Neutrophil (primary cell): ENCODE results near the gene SLCO1B1.
"Not testable (repeated sequence)": the region's sequence is repeated elsewhere in the genome, so short reads cannot be mapped to it uniquely, and the experiment has no call there.

Experiments
- H3K27ac ChIP-seq: fragments of 200-600 bp; sonication (generic); 2 replicates; pipeline ENCODE4 v1.5.1; 2016; ENCODE audit warnings: mild to moderate bottlenecking, moderate library complexity
- H3K27me3 ChIP-seq: fragments of 200-600 bp; sonication (generic); 2 replicates; pipeline ENCODE4 v1.6.0; 2016; ENCODE audit warnings: mild to moderate bottlenecking
- H3K36me3 ChIP-seq: fragments of 200-600 bp; sonication (generic); 2 replicates; pipeline ENCODE4 v1.5.1; 2017
- H3K4me1 ChIP-seq, 2 experiments: fragments of 200-600 bp in 1 of 2; sonication (generic) in 1 of 2; 1 replicate in 1 of 2; 2 replicates in 1 of 2; pipeline versions ENCODE4 v1.5.1 to v1.6.1; 2013 to 2016; ENCODE audit warnings: low read depth in 1 of 2, low read length in 1 of 2, mild to moderate bottlenecking in 1 of 2, moderate library complexity in 1 of 2; ENCODE audit not compliant: control insufficient read depth in 1 of 2, insufficient read depth in 1 of 2
- H3K4me3 ChIP-seq, 2 experiments: fragments of 200-600 bp in 1 of 2; sonication (generic) in 1 of 2; 1 replicate in 1 of 2; 2 replicates in 1 of 2; pipeline ENCODE4 v1.5.1; 2013 to 2016; ENCODE audit warnings: low read depth in 1 of 2, low read length in 1 of 2, mild to moderate bottlenecking in 1 of 2, moderate library complexity in 1 of 2
- H3K9me3 ChIP-seq: fragments of 200-600 bp; sonication (generic); 2 replicates; pipeline ENCODE4 v1.5.1; 2016
- CTCF ChIP-seq: fragments of 200-600 bp; sonication (generic); IDR thresholded peaks from 2 replicates; pipeline ENCODE4 v1.5.1; 2016; ENCODE audit warnings: antibody characterized with exemption

The SLCO1B1 gene

GRCh38 chr12:21190016-21190415 is 59.0 kb downstream of the SLCO1B1 start:
- Histone ChIP-seq H3K36me3 (no peaks in the 10 kb centered on the region), H3K4me1 (no peaks in the 10 kb centered on the region), H3K4me3 (no peak overlapping the region), H3K27ac (no peak overlapping the region), H3K9me3 (no peaks in the 10 kb centered on the region), H3K27me3 (no peaks in the 10 kb centered on the region)
- no peak for TF ChIP-seq CTCF

- H3K4me3 ChIP-seq, H3K9me3 ChIP-seq, H3K27me3 ChIP-seq, H3K36me3 ChIP-seq, H3K4me1 ChIP-seq, H3K27ac ChIP-seq: not testable (repeated sequence)
These were observed 83.4 kb downstream of the SLCO1B1 start for GRCh38 chr12:21214433-21214832.

- Histone ChIP-seq H3K9me3 (no peaks in the 10 kb centered on the region), H3K27ac (no peak overlapping the region), H3K27me3 (no peaks in the 10 kb centered on the region), H3K4me1 (no peaks in the 10 kb centered on the region), H3K36me3 (no peaks in the 10 kb centered on the region), H3K4me3 (no peak overlapping the region)
- TF ChIP-seq CTCF, result no peak
These were observed 88.2 kb downstream of the SLCO1B1 start for GRCh38 chr12:21219206-21219605.

GRCh38 chr12:21220266-21220665 is 89.3 kb downstream of the SLCO1B1 start:
- Histone ChIP-seq H3K9me3 (no peaks in the 10 kb centered on the region), H3K4me3 (no peak overlapping the region), H3K27me3 (no peaks in the 10 kb centered on the region), H3K27ac (no peak overlapping the region), H3K4me1 (no peaks in the 10 kb centered on the region), H3K36me3 (no peaks in the 10 kb centered on the region)
- TF ChIP-seq CTCF, result no peak

GRCh38 chr12:21221072-21221471 is 90.1 kb downstream of the SLCO1B1 start:
- no peak for TF ChIP-seq CTCF
- H3K27me3 ChIP-seq, result no peaks in the 10 kb centered on the region

GRCh38 chr12:21221778-21222177 is 90.8 kb downstream of the SLCO1B1 start:
- TF ChIP-seq CTCF, result no peak
- Histone ChIP-seq H3K36me3 (no peaks in the 10 kb centered on the region), H3K27ac (no peak overlapping the region), H3K4me1 (no peaks in the 10 kb centered on the region), H3K4me3 (no peak overlapping the region), H3K9me3 (no peaks in the 10 kb centered on the region), H3K27me3 (no peaks in the 10 kb centered on the region)

More at GRCh38 chr12:21221072-21221471, 90.1 kb downstream of the SLCO1B1 start:
- Histone ChIP-seq H3K27ac (no peak overlapping the region), H3K9me3 (no peaks in the 10 kb centered on the region), H3K4me3 (no peak overlapping the region), H3K36me3 (no peaks in the 10 kb centered on the region), H3K4me1 (no peaks in the 10 kb centered on the region)
